NCI-H2171 treated with DMSO at 0.1 percent for 48 hours (cell line): ENCODE data around the gene RCBTB1.
"Not testable (repeated sequence)": the region's sequence is repeated elsewhere in the genome, so short reads cannot be mapped to it uniquely, and the experiment has no call there.

Experiments
- DNase-seq: peaks from one replicate; lab custom pipeline; 2025; lab: John Stamatoyannopoulos, UW

RCBTB1 gene

DNA sequence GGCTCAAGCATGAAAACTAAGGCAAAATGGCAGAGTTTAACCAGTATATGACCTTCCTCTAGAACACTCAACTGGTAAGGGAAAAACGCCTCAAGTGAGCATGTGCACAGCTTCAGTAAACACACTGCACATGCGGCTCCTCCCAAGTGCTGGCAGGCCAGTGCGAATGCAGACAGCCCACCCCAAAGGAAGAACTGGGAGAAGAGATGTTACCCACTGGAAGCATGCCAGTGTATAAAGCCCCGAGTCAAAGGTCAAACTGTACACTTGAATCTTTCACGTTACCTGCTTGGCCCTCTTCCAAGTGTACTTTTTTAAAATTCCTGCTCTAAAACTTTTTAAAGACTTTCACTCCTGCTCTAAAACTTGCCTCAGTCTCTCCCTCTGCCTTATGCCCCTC, 19.2 kb upstream of the RCBTB1 start:
- DNase-seq, result no peak

DNA sequence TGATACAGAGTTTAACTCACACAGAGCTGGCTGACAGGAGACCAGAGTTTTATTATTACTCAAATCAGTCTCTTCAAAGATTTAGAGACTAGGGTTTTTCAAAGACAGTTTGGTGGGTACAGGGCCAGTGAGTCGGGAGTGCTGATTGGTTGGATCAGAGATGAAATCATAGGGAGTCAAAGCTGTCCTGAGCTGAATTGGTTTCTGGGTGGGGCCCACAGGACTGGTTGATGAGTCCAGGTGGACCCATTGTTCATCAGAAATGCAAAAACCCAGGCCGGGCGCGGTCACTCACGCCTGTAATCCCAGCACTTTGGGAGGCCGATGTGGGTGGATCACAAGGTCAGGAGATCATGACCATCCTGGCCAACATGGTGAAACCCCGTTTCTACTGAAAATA, 17.3 kb upstream of the RCBTB1 start:
- not testable (repeated sequence) for DNase-seq

DNA sequence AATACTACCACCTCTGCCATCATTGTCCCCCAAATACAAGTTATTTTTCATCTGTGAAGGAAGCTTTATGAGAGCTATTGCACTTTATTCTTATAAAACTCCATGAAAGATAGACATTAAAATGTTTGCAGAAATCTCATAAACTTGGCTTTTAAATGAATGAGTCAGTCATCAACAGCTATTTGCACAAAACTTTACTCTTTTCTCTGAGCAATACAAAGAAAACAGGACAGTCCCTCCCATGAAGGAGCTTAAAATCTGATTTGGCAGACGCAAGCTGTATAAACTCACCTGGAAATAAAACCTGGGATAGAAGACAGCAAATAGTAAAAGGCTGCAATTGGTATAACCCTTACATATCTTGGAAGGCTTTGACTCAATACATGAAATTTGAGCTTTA, 16.6 kb upstream of the RCBTB1 start:
- no peak for DNase-seq

DNA sequence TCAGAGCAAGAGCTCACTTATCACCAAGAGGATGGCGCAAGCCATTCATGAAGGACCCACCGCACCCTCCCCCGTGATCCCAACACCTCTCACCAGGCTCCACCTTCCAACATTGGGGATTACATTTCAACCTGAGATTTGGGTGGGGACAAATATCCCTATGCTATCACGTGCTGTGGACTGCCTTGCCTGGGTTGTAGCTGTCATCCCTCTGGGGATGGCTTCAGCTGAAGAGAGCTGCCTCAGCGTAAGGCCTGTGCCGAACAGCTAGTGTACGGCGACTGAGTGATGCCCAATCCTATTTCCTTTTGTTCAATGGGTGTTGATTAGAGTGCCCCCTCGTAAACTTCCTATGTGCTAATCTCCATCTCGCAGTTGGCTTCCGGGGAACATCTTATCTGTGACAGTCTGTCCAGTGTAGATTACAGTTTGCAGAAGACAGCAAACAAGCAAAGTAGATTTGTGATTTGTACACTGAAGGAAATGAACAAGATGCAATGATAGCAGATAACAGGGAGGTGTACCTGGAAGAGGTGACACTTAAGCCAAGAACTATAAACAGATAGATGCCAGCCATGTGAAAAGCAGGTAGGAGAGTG, 11.8 kb upstream of the RCBTB1 start:
- no peak for DNase-seq

GRCh38 chr13:49596221-49596620, 10.9 kb upstream of the RCBTB1 start:
- DNase-seq, result peak; percentile 44

- DNase-seq, result no peak
Observed at GRCh38 chr13:49594576-49594975, 9.2 kb upstream of the RCBTB1 start.

DNA sequence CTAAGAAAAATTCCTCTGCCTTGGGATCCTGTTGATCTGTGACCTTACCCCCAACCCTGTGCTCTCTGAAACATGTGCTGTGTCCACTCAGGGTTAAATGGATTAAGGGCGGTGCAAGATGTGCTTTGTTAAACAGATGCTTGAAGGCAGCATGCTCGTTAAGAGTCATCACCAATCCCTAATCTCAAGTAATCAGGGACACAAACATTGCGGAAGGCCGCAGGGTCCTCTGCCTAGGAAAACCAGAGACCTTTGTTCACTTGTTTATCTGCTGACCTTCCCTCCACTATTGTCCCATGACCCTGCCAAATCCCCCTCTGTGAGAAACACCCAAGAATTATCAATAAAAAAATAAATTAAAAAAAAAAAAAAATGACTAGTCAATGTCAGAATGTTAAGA, 8.5 kb upstream of the RCBTB1 start:
- DNase-seq, result not testable (repeated sequence)

DNA sequence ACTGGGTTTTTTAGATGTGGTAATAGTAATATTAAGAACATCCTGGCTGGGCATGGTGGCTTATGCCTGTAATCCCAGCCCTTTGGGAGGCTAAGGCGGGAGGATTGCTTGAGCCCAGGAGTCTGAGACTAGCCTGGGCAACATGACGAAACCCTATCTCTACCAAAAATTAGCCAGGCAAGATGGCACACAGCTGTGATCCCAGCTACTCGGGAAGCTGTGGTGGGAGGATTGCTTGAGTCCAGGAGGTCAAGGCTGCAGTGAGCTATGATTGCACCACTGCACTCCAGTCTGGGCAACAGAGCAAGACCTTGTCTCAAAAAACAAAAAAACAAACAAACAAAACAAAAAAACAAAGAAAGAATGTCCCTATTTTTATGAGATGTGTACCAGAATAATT, 5.4 kb upstream of the RCBTB1 start:
- not testable (repeated sequence) for DNase-seq

DNA sequence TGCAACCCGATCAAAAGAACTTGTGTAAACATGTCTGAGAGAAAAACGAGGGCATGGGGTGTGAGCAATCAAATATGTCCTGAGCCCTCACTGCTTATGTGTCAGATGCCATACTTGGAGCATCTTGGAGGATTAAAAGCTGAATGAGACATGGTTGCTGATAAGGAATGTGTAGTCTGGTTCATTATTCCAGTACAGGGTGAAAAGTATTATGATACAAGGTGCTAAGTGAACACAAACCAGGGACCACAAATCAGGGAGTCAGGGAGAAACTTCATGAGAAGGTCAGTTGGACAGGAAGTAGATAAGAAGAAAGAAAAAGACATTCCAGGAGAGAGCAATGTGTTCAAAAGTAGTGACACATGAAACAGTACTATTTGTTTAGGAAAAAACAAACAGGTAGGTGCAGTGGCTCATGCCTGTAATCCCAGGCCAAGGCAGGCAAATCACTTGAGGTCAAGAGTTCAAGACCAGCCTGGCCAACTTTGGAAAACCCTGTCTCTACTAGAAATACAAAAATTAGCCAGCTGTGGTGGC, 2.0 kb upstream of the RCBTB1 start:
- no peak for DNase-seq

DNA sequence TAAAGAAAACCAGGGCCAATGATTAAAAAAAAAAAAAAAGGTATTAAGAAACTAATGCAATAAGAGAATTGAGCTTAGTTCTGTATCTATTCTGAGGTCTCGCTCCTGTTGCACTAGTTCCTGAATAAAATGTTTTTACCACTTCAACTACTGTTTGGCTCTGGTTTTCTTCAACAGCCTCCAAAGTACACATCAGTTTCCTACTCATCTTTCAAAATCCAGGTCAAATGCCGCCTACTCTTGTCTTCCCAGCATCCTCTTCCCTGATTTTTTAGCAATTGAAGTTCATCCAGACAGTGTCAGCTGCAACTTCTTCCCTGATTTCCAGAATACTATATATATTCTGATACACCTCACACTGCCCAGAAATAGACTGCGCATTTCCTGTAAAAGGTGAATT, 1.4 kb upstream of the RCBTB1 start:
- DNase-seq, result no peak

DNA sequence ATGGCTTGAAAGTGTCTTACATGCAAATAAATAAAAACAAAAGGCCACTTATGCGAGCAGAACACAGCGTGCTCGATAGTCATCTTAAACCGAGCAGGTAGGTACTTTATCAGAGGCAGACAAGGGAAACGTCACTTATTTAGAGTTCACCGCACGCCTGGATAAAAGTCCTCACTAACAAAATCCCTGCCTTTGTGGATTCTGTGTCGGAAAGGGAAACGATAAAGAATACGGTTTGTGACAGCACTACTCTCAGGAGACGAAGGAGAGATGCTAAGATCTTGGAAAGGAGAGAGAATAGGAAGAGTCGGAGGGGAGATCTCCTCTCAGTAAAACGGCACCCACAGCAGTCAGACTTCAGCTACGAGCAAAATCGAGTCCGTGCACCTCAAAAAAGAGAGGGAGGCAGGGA, 581 bp downstream of the RCBTB1 start:
- peak; percentile 59 for DNase-seq

GRCh38 chr13:49580980-49581680, 4.2 kb downstream of the RCBTB1 start:
- no peak for DNase-seq

DNA sequence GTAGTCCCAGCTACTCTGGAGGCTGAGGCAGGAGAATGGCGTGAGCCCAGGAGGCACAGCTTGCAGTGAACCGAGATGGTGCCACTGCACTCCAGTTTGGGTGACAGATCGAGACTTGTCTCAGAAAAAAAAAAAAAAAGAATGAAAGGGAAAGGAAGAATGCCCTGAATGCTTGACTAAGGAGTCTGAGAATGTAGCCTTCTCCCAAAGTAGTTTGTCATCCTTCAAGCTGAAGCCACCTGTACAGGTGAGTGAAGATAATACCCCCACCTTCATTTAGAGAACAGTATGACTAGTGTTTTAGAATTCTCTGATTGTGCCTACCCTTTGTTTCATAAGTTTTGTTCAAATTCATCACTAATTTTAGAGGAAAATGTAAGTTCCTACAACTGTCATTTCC, 5.9 kb downstream of the RCBTB1 start:
- DNase-seq, result no peak

DNA sequence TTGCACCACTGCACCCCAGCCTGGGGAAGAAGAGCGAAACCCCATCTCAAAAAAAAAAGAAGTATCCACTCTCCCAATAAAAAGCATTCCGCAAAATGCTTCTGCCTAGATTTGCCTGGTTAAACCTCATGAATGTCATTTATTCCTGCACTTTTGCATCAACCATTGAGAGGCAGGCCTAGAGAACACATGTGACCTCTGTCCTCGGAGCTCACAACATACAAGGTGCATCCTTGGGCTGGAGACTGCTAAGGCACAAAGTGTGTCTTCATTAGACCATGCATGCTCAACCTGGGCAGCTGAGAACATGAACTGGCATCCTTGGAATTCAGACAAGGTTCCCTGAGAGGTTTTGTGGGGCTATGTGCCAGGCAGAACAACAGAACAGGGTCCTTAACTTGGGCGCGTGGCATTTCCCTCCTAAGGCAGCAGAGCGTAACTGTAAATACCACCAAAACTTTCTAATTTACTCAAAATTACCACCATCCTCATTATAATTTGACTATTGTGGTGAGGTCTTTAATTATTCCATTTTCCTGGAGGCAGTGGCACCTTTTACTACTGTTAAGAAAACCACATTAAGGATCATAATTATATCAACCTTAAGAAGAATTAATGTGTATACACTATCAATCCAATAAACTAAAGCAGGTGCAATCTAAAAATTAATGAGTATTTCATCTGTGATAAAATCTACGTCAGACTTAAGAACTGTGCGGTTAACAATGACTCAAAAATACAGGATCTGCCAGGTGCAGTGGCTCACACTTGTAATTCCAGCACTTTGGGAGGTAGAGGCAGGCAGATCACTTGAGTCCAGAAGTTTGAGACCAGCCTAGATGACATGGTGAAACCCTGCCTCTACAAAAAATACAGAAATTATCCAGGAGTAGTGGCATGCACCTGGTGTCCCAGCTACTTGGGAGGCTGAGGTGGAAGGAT, 13.8 kb downstream of the RCBTB1 start:
- no peak for DNase-seq

GRCh38 chr13:49569993-49570689, 15.2 kb downstream of the RCBTB1 start:
- DNase-seq, result no peak

GRCh38 chr13:49567491-49567890, 17.9 kb downstream of the RCBTB1 start:
- DNase-seq, result no peak

DNA sequence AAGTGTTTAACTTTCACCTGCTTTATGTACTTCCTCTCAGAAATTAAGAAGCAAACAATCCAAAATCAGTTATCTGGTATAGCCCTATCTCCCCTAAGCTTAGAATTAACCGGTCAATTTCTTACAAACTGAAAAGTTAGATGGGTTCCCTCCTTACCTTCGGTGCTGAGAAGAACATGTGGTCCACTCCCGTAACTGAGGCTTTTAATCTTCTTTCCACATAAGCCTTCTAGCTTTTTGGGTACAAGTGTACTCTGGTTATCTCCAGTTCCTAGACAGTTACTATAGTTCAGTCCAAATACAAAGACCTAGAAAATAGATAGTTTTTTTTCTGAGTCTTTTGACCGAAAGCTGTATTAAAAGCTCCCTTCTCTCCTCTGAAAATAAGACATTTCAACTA, 18.9 kb downstream of the RCBTB1 start:
- DNase-seq, result no peak

GRCh38 chr13:49565461-49565860, 19.9 kb downstream of the RCBTB1 start:
- not testable (repeated sequence) for DNase-seq

GRCh38 chr13:49563516-49563915, 21.8 kb downstream of the RCBTB1 start:
- DNase-seq, result peak; percentile 11

DNA sequence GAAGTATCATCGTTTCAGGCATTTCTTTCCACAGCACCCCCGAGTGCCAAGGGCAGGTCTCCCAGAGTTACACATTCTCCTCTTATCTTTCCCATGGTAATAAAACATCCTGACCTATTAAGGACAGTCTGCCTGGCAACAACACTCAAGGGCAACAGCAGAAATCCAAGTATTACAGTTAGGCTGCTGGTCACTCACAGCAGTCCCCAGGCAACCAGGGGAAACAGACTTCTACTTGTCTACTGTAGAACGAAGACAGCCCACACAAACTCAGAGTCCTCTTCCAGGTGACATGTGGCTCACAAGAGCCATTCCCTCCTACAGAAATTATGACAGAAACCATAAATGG, 24.3 kb downstream of the RCBTB1 start:
- DNase-seq, result no peak

DNA sequence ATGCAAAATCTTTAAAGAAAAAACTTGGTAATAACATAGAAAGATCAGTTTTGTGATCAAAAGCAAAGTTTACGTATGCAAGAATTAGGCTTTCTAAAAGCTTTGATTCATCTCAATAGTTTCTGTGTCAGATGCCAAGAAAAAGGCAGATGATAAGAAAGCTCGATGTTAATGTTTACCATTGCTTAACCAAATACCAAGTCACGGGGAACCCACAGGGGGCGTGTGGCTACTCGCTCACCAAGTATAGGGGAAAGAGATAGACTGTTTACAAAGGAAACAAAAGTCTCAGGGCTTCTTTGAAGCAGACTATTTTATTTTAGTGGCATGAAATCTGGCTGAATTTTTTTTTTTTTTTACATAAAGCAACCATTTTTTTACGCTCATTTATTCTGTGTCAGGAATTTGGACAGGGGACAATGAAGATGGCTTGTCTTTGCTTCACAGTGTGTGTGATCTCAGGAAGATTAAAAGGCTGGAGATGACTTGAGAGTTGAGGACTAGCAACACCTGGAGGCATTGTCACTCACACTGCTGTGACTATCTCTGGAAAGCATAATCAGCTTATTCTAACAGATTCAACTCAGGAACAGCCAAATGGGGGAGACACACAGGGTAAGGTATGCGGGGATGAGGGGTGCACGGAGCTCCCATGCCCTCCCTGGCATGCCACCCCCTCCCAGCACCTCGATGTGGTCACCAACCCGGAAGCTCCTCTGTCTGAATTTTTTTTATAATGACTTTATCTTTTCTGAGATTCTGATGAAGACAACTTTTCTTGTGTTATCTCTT, 24.9 kb downstream of the RCBTB1 start:
- DNase-seq, result no peak
